Keratinocyte (primary cell): Measurements from ENCODE around the gene ARL14EPL.

Experiments
- EZH2 ChIP-seq: IDR thresholded peaks from one replicate; pipeline ENCODE4 v1.6.1; 2012; ENCODE audit warnings: inconsistent platforms, mild to moderate bottlenecking, low read length, moderate library complexity
- TF ChIP-seq, protein P1 (sequence below), 3 experiments: IDR thresholded peaks in 1 of 3; conservative IDR thresholded peaks in 1 of 3; optimal IDR thresholded peaks in 1 of 3; 2 replicates in 2 of 3; 3 replicates in 1 of 3; pipeline versions ENCODE3 to v1.5.1; 2011; ENCODE audit warnings: low read length in 3 of 3, mild to moderate bottlenecking in 3 of 3, moderate library complexity in 2 of 3, control low read depth in 1 of 3, inconsistent platforms in 1 of 3; ENCODE audit not compliant: insufficient read depth in 2 of 3; ENCODE audit errors: extremely low read depth in 1 of 3

DNA sequence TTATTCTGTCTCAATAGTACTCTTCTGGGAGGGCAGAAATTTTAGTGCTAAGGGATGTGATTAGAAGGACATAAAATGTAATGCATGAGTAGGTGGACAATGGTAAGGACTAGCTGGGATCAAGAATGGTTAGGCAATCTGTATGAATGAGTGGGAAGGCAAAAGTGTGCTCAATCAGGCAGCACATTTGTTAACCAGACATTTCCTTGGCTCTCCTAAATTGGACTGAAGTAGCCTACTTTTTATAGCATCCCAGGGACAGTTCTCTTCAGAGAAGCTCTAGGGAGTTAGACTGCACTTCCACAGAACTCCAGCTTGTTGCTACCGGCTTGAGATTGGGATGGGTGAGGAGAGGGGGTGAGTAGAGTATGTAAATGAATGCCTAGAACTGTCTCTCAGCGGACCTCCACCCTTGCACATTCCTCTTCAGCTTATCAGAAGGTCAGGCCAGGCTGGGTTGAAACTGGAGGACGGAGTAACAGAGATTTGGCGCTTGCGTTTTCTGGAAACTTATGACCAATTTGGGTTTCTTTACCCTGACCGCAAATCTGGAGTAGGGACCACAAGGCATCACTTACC is 19.0 kb upstream of the ARL14EPL start:
- TF ChIP-seq, protein P1, sequence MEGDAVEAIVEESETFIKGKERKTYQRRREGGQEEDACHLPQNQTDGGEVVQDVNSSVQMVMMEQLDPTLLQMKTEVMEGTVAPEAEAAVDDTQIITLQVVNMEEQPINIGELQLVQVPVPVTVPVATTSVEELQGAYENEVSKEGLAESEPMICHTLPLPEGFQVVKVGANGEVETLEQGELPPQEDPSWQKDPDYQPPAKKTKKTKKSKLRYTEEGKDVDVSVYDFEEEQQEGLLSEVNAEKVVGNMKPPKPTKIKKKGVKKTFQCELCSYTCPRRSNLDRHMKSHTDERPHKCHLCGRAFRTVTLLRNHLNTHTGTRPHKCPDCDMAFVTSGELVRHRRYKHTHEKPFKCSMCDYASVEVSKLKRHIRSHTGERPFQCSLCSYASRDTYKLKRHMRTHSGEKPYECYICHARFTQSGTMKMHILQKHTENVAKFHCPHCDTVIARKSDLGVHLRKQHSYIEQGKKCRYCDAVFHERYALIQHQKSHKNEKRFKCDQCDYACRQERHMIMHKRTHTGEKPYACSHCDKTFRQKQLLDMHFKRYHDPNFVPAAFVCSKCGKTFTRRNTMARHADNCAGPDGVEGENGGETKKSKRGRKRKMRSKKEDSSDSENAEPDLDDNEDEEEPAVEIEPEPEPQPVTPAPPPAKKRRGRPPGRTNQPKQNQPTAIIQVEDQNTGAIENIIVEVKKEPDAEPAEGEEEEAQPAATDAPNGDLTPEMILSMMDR (optimal IDR thresholded peaks at IDR 0.05 in 1 of 3, IDR thresholded peaks at IDR 0.05 in 1 of 3, conservative IDR thresholded peaks at IDR 0.05 in 1 of 3; ENCODE audit: extremely low read depth in 1 of 3, insufficient read depth in 2 of 3, low read length in 3 of 3), result no peak
- no peak for TF ChIP-seq EZH2
